ENCODE measurements around the gene CACNA1G.

The CACNA1G gene

GRCh38 chr17:50547736-50548083, 12.8 kb upstream of the CACNA1G start:
- H3K9me3 ChIP-seq (ENCODE audit: control insufficient read depth, low read length), result no peaks in the 10 kb centered on the region
- H3K27ac ChIP-seq (ENCODE audit: insufficient read depth, low read depth, low read length, poor library complexity, severe bottlenecking), result no peak overlapping the region
- H3K4me3 ChIP-seq (ENCODE audit: insufficient read depth, low read depth, low read length), result peak overlapping the region; percentile 54
- 81 to 85% methylated on average over 5 of the region's 5 CpGs for WGBS, 2 experiments
- H3K27me3 ChIP-seq (ENCODE audit: control insufficient read depth, insufficient read depth, low read length, poor library complexity, severe bottlenecking), result no peaks in the 10 kb centered on the region
- H3K36me3 ChIP-seq (ENCODE audit: control insufficient read depth, insufficient read depth, low read length), result no peaks in the 10 kb centered on the region
- H3K4me1 ChIP-seq (ENCODE audit: control insufficient read depth, insufficient read depth, low read length), result peaks cover 20% of the 10 kb centered on the region

GRCh38 chr17:50548831-50549230, 11.7 kb upstream of the CACNA1G start:
- Histone ChIP-seq H3K27ac (ENCODE audit: insufficient read depth, low read depth, low read length, poor library complexity, severe bottlenecking) (no peak overlapping the region), H3K27me3 (ENCODE audit: control insufficient read depth, insufficient read depth, low read length, poor library complexity, severe bottlenecking) (no peaks in the 10 kb centered on the region), H3K4me3 (ENCODE audit: insufficient read depth, low read depth, low read length) (no peak overlapping the region), H3K4me1 (ENCODE audit: control insufficient read depth, insufficient read depth, low read length) (peaks cover 14% of the 10 kb centered on the region), H3K9me3 (ENCODE audit: control insufficient read depth, low read length) (no peaks in the 10 kb centered on the region), H3K36me3 (ENCODE audit: control insufficient read depth, insufficient read depth, low read length) (no peaks in the 10 kb centered on the region)
- WGBS, 2 experiments, result 92% methylated on average over 18 of the region's 18 CpGs

- H3K4me1 ChIP-seq (ENCODE audit: control insufficient read depth, insufficient read depth, low read length), result peaks cover 14% of the 10 kb centered on the region
- H3K9me3 ChIP-seq (ENCODE audit: control insufficient read depth, low read length), result no peaks in the 10 kb centered on the region
- no peak overlapping the region for H3K4me3 ChIP-seq (ENCODE audit: insufficient read depth, low read depth, low read length)
- no peaks in the 10 kb centered on the region for H3K27me3 ChIP-seq (ENCODE audit: control insufficient read depth, insufficient read depth, low read length, poor library complexity, severe bottlenecking)
- H3K27ac ChIP-seq (ENCODE audit: insufficient read depth, low read depth, low read length, poor library complexity, severe bottlenecking), result no peak overlapping the region
- H3K36me3 ChIP-seq (ENCODE audit: control insufficient read depth, insufficient read depth, low read length), result no peaks in the 10 kb centered on the region
- 92% methylated on average over 19 of the region's 19 CpGs for WGBS, 2 experiments
Measured at GRCh38 chr17:50549256-50549941, 11.1 kb upstream of the CACNA1G start.

- 95% methylated on average over 11 of the region's 11 CpGs for WGBS, 2 experiments
- Histone ChIP-seq H3K36me3 (ENCODE audit: control insufficient read depth, insufficient read depth, low read length) (no peaks in the 10 kb centered on the region), H3K27ac (ENCODE audit: insufficient read depth, low read depth, low read length, poor library complexity, severe bottlenecking) (no peak overlapping the region), H3K9me3 (ENCODE audit: control insufficient read depth, low read length) (no peaks in the 10 kb centered on the region), H3K4me3 (ENCODE audit: insufficient read depth, low read depth, low read length) (no peak overlapping the region), H3K27me3 (ENCODE audit: control insufficient read depth, insufficient read depth, low read length, poor library complexity, severe bottlenecking) (no peaks in the 10 kb centered on the region), H3K4me1 (ENCODE audit: control insufficient read depth, insufficient read depth, low read length) (peaks cover 14% of the 10 kb centered on the region)
Measured at GRCh38 chr17:50549969-50550368, 10.5 kb upstream of the CACNA1G start.

- Histone ChIP-seq H3K36me3 (ENCODE audit: control insufficient read depth, insufficient read depth, low read length) (no peaks in the 10 kb centered on the region), H3K27ac (ENCODE audit: insufficient read depth, low read depth, low read length, poor library complexity, severe bottlenecking) (no peak overlapping the region), H3K4me1 (ENCODE audit: control insufficient read depth, insufficient read depth, low read length) (peaks cover 14% of the 10 kb centered on the region), H3K27me3 (ENCODE audit: control insufficient read depth, insufficient read depth, low read length, poor library complexity, severe bottlenecking) (no peaks in the 10 kb centered on the region), H3K9me3 (ENCODE audit: control insufficient read depth, low read length) (no peaks in the 10 kb centered on the region), H3K4me3 (ENCODE audit: insufficient read depth, low read depth, low read length) (no peak overlapping the region)
- 55 to 56% methylated on average over 32 of the region's 32 CpGs for WGBS, 2 experiments
Measured at GRCh38 chr17:50550661-50551432, 9.7 kb upstream of the CACNA1G start.

GRCh38 chr17:50551433-50551815, 9.1 kb upstream of the CACNA1G start:
- 98% methylated on average over 8 of the region's 8 CpGs for WGBS, 2 experiments

GRCh38 chr17:50551884-50552283, 8.6 kb upstream of the CACNA1G start:
- Histone ChIP-seq H3K36me3 (ENCODE audit: control insufficient read depth, insufficient read depth, low read length) (no peaks in the 10 kb centered on the region), H3K27ac (ENCODE audit: insufficient read depth, low read depth, low read length, poor library complexity, severe bottlenecking) (no peak overlapping the region), H3K4me3 (ENCODE audit: insufficient read depth, low read depth, low read length) (no peak overlapping the region), H3K4me1 (ENCODE audit: control insufficient read depth, insufficient read depth, low read length) (peaks cover 15% of the 10 kb centered on the region), H3K9me3 (ENCODE audit: control insufficient read depth, low read length) (no peaks in the 10 kb centered on the region), H3K27me3 (ENCODE audit: control insufficient read depth, insufficient read depth, low read length, poor library complexity, severe bottlenecking) (no peaks in the 10 kb centered on the region)
- 92 to 93% methylated on average over 12 of the region's 12 CpGs for WGBS, 2 experiments

More at GRCh38 chr17:50551433-50551815, 9.1 kb upstream of the CACNA1G start:
- no peaks in the 10 kb centered on the region for H3K36me3 ChIP-seq (ENCODE audit: control insufficient read depth, insufficient read depth, low read length)
- no peaks in the 10 kb centered on the region for H3K27me3 ChIP-seq (ENCODE audit: control insufficient read depth, insufficient read depth, low read length, poor library complexity, severe bottlenecking)
- no peaks in the 10 kb centered on the region for H3K9me3 ChIP-seq (ENCODE audit: control insufficient read depth, low read length)
- peaks cover 14% of the 10 kb centered on the region for H3K4me1 ChIP-seq (ENCODE audit: control insufficient read depth, insufficient read depth, low read length)
- H3K27ac ChIP-seq (ENCODE audit: insufficient read depth, low read depth, low read length, poor library complexity, severe bottlenecking), result no peak overlapping the region
- H3K4me3 ChIP-seq (ENCODE audit: insufficient read depth, low read depth, low read length), result no peak overlapping the region

GRCh38 chr17:50554201-50554600, 6.3 kb upstream of the CACNA1G start:
- Histone ChIP-seq H3K9me3 (ENCODE audit: control insufficient read depth, low read length) (no peaks in the 10 kb centered on the region), H3K27ac (ENCODE audit: insufficient read depth, low read depth, low read length, poor library complexity, severe bottlenecking) (no peak overlapping the region), H3K36me3 (ENCODE audit: control insufficient read depth, insufficient read depth, low read length) (no peaks in the 10 kb centered on the region), H3K27me3 (ENCODE audit: control insufficient read depth, insufficient read depth, low read length, poor library complexity, severe bottlenecking) (peaks cover 19% of the 10 kb centered on the region), H3K4me3 (ENCODE audit: insufficient read depth, low read depth, low read length) (no peak overlapping the region), H3K4me1 (ENCODE audit: control insufficient read depth, insufficient read depth, low read length) (peaks cover 24% of the 10 kb centered on the region)
- 93% methylated on average over 17 of the region's 17 CpGs for WGBS, 2 experiments

- Histone ChIP-seq H3K36me3 (ENCODE audit: control insufficient read depth, insufficient read depth, low read length) (no peaks in the 10 kb centered on the region), H3K27me3 (ENCODE audit: control insufficient read depth, insufficient read depth, low read length, poor library complexity, severe bottlenecking) (peaks cover 38% of the 10 kb centered on the region), H3K4me3 (ENCODE audit: insufficient read depth, low read depth, low read length) (no peak overlapping the region), H3K27ac (ENCODE audit: insufficient read depth, low read depth, low read length, poor library complexity, severe bottlenecking) (no peak overlapping the region), H3K9me3 (ENCODE audit: control insufficient read depth, low read length) (no peaks in the 10 kb centered on the region), H3K4me1 (ENCODE audit: control insufficient read depth, insufficient read depth, low read length) (peaks cover 24% of the 10 kb centered on the region)
- 83 to 84% methylated on average over 5 of the region's 5 CpGs for WGBS, 2 experiments
Measured at GRCh38 chr17:50556803-50557202, 3.7 kb upstream of the CACNA1G start.

- no peak overlapping the region for H3K4me3 ChIP-seq (ENCODE audit: insufficient read depth, low read depth, low read length)
- WGBS, 2 experiments, result 90 to 91% methylated on average over 4 of the region's 4 CpGs
Measured at GRCh38 chr17:50557630-50558029, 2.9 kb upstream of the CACNA1G start.

More at GRCh38 chr17:50557630-50558029, 2.9 kb upstream of the CACNA1G start:
- no peaks in the 10 kb centered on the region for H3K36me3 ChIP-seq (ENCODE audit: control insufficient read depth, insufficient read depth, low read length)
- no peaks in the 10 kb centered on the region for H3K9me3 ChIP-seq (ENCODE audit: control insufficient read depth, low read length)
- peaks cover 47% of the 10 kb centered on the region for H3K27me3 ChIP-seq (ENCODE audit: control insufficient read depth, insufficient read depth, low read length, poor library complexity, severe bottlenecking)
- peaks cover 30% of the 10 kb centered on the region for H3K4me1 ChIP-seq (ENCODE audit: control insufficient read depth, insufficient read depth, low read length)
- no peak overlapping the region for H3K27ac ChIP-seq (ENCODE audit: insufficient read depth, low read depth, low read length, poor library complexity, severe bottlenecking)

Measured in ectodermal cell (in vitro differentiated cells).